GM21390 (cell line): ENCODE measurements around the gene ZBTB47.

Experiments
- ATAC-seq: cut with Tn5 transposase; IDR thresholded peaks from one replicate; pipeline ENCODE4 v1.9.1; 2021; ENCODE audit not compliant: unreplicated experiment

Gene ZBTB47

DNA sequence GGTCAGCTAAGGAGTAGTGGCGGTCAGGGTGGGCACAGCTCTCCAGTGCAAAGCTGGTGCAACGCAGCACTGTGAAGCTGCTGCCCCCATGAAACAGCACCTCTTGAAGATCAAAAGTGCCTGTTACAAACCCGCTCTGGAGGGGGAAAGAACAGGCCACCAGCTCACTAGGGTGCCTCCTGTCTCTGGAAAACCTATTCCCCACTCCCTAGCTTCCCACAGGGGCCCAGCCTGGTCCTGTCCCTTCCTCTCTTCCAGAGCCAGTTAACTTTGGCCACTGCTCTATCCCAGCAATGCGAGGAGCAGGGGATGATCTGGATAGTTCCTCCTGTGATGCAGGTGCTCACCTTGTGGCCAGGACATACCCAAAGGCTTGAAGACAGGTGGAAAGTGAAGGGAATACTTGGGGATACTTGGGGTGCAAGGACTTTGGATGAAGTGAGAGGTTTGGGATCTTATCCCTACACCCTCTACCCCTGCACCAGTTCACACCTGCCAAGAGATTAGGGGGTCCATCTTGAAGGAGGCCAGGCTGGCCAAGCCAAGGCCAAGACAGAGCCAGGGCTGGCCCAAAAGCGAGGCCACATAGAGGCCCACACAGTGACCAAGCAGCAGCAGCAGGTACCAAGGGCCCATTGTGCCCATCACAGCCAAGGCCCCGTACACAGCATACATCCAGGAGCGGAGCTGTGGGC, 44.9 kb downstream of the ZBTB47 start:
- no peak for ATAC-seq

- no peak for ATAC-seq
These were observed 45.4 kb downstream of the ZBTB47 start for GRCh38 chr3:42698911-42699230.

GRCh38 chr3:42699511-42699971, 46.0 kb downstream of the ZBTB47 start:
- ATAC-seq, result no peak

DNA sequence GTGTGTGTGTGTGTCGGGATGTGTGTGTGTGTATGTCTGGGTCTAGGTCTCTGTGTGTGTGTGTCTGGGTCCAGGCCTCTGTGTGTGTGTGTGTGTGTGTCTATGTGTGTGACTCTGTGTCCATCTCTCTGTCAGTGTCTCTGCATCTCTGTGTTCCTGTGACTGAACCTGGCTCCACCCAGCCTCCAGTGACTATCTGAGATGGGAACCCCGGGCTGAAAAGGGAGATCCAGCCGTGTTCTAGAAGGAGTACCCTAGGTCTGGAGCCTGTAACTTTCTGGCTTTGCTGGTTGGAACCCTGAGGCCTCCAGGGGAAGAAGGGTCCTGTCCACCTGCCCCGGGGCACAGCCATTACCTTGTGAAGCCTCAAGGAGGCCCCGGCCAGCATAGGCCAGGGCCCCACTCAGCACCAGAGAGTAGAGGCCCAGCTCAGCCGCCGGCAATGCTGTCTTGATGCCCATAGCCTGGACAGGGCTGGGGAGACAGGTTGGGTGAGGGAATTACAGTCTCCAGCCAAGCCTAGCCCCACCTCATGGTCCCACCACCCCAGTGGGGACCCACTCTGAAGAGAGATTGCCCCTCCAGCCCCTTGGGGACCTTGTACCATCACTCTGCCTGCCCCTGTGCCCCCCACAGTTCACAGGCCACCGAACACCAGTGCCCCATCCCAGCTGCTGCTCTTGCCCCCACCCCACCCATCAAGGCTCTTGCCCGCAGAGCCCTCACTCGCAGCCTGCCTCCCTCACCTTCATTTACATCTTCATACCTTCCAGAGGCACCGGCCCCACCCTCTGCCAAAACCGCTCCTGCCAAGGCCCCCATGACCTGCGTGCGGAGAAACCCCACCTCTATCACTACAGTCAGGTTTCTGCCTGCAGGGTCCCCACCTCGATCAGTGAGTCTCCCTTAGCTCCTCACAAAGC, 47.1 kb downstream of the ZBTB47 start:
- ATAC-seq, result no peak

DNA sequence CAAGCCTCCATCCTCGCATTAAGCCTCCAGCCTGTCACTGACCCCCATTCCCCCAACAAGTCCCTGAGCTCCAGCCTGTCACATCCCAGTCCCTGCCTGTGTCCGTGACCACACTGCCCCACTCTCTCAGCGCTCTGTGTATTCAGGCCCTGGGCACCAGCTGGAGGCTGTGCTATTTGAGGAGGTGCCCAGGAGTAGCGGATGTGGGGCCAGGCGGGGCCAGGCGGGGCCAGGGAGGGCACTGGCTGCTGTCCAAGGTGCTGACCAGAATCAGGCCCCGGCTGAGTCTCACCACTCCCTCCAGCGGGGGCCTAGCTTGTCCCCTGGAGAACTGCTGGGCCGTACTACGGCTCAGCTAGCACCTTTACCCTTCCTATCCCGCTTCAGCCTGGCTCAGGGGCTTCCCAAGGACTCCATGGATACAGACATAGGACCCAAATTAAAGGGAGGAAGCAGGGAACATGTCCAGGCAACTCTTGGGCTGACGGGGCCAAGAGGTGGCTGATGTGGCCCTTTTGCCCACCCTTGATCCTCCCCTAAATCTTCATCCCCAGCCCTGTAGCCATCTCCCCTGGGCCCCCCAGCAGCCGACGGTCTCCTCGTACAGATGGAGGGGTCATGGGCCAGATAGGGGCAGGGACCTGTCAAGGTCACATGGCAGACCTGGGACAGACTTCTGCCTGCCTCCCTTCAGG, 48.0 kb downstream of the ZBTB47 start:
- ATAC-seq, result no peak

GRCh38 chr3:42702066-42702951, 48.8 kb downstream of the ZBTB47 start, which contains the start of gene HHATL:
HHATL (minus strand) TSS chr3:42702798; CDS start chr3:42700826, 1,972 bp downstream.
- no peak for ATAC-seq

DNA sequence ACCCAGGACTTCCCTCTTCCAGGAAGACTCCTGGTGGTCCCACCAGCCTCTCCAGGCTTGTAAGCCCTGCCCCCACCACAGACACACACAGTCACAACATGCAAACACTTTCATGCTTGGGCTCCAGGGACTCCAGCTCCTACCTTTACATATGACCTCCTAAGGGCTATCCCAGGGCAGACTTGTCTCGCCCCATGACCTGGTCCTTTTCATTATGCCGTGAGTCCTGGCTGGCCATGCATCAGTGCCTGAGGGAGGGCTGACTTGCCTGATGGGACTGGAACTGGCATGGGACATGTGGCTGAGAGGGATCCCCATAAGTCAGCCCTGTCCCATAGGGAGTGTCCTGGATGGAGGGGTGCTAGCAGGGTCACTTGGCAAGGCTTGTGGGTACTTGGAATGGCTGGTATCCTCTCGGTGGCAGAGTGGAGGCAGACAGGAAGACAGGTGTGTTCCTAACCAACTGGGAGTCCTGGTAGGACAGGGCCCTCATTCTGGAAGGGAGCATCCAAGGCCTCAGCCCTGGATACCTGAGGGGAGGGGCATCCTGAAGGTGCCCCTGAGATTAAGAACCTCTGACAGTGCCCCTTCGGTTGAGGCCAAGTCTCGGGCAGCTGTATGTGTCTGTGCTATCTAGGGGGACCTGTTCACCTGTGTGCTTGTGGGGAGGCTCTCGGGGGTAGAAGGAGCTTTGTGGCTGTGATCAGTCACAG, 49.6 kb downstream of the ZBTB47 start:
- ATAC-seq, result no peak

GRCh38 chr3:42703695-42704025, 50.2 kb downstream of the ZBTB47 start:
- ATAC-seq, result no peak

GRCh38 chr3:42704136-42704841, 50.8 kb downstream of the ZBTB47 start:
- no peak for ATAC-seq

DNA sequence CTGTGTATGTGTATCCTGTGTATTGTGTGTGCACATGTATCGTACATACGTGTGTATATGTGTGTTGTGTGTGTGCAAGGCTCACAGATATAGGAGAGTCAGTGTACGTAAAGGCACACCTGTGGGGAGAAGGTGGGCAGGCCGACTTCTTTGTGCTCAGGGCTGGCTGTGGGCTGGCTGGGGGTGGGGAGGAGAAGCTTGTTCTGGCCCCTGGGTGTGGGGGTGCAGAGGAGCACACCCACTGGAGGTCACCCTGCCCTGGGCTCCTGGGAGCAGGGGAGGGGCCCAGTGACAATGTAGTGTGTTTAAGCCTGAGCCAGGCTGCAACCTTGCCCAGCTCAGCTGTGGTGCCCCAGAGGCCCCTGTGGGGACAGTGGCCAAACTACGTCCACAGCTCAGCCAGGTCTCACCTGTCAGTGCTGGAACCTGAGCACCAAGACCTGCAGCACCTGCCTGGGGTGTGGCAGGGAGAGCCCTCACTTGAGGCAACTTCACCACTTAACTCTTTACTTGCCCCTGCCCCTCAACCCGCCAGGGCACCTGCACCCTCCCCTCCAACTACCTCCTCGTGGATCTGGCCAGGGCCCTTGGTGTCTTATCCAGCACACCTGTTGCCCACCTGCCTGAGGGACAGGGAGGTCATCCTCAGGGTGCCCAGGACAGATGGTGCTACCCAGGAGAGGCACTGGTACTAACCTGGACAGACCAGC, 51.7 kb downstream of the ZBTB47 start:
- ATAC-seq, result no peak

DNA sequence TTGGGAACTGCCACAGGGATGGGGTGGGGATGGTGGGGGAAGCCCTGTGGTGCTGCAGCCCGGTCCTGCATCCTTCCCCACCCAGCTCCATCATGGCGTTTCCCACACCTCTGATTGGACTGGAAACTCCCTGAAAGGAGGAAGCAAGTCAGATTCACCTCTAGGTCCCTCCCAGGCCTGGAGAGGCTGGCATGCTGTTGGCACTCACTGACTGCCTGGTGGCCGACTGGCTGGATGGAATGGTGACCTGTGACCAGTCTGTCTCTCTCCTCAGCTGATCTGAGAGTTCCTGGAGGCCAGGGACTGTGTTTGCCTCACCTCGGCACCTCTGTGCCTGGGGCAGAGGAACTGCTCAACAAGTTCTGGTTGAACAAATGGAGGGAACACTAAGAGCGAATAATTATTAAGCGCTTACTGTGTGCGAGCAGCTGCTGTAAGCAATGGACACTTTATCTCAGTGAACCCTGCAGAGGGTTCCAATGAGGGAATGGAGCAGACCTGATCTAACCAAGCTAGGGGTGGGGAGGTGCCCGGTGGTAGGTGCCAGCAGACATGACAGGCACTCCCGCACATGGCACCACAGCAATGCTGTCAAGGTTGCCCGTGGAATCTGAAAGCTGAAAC, 52.6 kb downstream of the ZBTB47 start:
- ATAC-seq, result no peak

DNA sequence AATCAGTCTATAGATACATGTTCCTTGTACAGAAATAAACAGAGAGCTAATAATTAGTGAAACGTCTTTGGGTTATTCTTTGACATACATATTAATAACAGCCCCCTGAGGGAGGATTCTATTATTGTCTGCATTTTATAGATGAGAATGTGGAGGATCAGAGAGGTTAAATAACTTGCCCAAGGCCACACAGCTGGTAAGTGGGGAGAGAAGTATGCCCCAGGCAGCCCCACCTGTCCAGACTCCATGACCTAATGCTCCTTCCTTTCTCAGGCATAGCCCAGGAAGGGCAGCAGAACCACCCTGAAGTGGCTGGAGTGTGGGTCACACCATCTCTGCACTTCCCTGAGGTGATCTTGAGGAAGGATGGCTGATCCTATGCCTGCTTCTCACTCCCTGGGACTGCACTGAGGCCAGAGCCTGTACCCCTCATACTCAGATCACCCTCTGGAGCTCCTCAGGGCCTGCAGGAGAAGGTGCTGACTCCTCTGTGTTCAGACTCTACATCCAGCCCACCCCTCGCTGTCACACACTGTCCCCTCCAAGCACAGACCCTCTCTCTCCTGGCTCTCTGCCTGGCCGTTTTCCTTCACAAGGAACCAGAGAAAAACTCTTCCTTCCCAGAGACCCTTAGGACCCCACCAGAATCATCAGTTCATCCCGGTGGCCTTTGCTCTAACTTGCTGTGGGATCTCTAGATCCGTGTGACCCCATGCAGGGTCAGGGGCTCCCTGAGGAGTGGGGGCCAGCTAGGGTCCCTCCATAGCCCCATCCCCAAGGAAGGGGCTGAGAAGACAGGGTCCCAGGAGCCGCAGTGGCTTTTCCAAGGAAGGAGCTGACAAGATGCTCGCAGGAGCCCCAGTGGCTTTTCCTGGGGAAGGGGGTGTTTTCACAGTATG, 53.5 kb downstream of the ZBTB47 start:
- no peak for ATAC-seq

- ATAC-seq, result no peak
These were observed 54.3 kb downstream of the ZBTB47 start for GRCh38 chr3:42707620-42708355.

DNA sequence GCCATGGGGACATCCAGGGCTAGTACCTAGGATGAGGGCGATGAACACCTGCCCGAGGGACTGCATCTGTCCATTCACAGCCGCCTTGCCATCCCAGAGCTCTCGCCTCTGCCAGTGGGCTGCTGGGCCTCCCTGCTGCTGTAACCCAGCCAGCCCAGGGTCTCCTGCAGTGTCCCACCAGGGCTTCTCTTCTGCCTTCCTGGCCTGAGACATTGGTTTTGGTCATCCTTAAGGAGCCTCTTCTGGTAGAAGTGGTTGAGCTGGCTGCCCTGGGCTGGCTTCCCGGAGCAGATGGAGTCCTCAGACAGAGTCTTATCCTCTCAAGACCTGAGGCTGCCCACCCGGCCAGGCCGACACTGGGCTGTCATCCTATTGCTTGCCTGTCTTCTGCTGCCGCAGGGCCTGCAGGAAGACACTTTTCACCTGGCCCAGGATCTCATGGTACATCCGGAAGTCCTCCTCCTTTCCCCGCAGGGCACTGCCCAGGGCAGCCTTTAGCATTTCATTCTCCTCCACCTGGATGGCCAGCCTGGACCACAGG, 55.2 kb downstream of the ZBTB47 start:
- ATAC-seq, result no peak

- ATAC-seq, result no peak
These were observed 56.1 kb downstream of the ZBTB47 start for GRCh38 chr3:42709621-42710020.

GRCh38 chr3:42710323-42711021, 57.0 kb downstream of the ZBTB47 start:
- ATAC-seq, result no peak
